HG02623 (cell line): ENCODE measurements around the gene MPP7.
A peak's percentile ranks its signal among the peaks of the same experiment; 100 is the strongest.
"Not testable (repeated sequence)": the region's sequence is repeated elsewhere in the genome, so short reads cannot be mapped to it uniquely, and the experiment has no call there.

Experiments
- ATAC-seq: cut with Tn5 transposase; IDR thresholded peaks from one replicate; pipeline ENCODE4 v1.9.1; 2021; ENCODE audit warnings: moderate library complexity; ENCODE audit not compliant: unreplicated experiment

MPP7 gene

DNA sequence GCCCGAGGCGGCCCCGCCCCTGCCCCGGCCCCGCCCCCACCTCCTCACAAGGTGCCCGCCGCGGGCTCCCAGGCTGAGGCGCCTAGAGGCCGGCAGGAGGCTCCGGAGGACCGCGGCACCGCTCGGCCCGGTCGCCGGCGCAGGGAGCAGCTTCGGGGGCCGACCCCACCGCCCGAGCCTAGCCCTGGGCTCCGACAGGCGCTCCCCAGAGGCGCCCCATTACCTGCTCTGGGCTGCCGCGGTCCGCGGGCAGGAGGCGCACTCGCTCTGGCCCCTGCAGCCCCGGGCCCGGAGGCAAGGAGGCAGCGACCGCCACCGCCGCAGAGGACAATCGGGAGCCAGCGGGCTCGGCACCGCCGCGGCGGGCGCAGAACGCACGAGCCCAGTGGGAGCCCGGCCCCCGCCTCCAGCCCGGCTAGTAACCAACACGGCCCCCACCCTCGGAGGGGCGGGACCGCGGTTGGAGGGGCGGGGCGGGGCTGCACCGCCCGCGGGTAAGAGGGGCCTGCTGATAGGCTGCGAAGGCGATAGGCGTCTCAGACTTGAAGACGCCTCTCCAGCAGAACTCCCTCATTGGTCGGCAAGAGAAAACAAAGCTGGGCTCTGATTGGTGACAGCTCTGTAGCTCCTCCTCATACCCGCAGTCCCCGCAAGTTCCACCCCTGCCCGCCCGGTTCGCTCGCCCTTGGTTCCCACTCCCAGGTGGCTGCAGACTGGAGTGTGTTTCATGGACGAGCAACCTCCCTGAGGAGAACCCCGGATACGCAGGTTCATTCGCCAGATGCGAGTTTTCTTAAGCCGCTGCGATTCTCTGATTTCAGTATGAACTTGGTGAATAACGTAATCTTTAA, at the start of gene MPP7:
Gene MPP7, minus strand, starts transcription at position 427 of the 851 bp plus-strand sequence. CDS start 64,460 bp downstream, outside the sequence.
- peak; percentile 100 for ATAC-seq

DNA sequence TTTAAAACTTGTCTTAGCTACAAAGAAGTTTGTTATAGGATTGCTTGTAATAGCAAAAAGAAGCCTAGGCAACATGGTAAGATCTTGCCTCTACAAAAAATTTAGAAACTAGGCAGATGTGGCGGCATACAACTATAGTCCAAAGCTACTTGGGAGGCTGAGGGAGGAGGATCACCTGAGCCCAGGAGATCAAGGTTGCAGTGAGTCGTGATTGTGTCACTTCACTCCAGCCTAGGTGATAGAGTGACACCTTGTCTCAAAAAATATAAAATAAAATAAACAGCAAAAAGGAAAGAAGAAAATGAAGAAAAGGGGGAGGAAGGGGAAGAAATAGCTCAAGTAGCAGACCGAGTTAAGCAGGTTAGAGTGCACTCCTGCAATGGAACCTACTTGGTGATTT, 47.0 kb upstream of the MPP7 start:
- ATAC-seq = no peak

DNA sequence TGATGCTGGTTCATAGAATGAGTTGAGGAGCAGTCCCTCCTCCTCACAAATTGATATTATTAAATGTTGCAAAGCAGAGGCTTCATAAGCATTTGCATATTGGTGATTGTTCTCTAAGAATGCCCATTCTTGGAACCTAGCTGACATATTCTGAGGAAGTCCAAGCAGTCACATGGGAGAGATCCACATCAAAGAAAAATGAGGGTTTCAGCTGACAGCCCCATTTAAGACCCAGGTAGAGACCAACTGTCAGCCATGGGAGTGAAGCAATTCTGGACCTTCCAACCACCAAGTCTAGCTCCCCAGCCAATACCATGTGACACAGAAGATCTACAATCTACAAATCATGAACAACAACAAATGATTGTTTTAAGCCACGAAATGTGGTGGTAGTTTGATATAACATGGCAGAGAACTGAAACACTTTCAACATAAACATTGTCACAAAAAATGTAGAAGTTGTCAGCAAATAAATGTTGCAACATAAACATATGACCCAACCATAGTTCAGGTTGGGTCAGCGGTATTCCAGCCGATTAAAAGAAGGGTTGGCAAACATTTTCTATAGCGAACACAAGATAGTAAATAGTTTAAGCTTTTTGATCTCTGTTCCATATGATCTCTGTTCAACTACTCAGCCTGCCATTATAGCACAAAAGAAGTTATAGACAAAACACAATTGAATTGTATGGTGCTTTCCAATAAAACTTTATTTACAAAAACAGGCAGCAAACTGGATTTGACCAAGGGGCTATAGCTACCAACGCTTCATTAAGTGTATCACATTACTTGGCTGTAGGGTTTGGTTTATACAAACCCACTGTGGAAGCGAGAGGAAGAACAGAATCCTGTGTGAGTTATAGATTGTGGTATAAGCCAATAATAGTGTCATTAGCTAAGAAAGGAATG, 41.4 kb upstream of the MPP7 start:
- ATAC-seq = no peak

DNA sequence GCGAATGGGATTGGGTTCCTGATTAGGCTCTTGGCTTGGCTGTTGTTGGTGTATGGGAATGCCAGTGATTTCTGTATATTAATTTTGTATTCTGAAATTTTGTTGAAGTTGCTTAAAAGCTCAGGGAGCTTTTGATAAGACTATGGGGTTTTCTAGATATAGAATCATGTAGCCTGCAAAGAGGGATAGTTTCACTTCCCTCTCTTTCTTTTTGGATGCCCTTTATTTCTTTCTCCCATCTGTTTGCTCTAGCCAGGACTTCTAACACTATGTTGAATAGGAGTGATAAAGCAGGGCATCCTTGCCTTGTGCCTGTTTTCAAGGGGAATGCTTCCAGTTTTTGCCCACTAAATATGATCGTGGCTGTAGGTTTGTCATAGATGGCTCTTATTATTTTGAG, 40.4 kb upstream of the MPP7 start:
- no peak for ATAC-seq

DNA sequence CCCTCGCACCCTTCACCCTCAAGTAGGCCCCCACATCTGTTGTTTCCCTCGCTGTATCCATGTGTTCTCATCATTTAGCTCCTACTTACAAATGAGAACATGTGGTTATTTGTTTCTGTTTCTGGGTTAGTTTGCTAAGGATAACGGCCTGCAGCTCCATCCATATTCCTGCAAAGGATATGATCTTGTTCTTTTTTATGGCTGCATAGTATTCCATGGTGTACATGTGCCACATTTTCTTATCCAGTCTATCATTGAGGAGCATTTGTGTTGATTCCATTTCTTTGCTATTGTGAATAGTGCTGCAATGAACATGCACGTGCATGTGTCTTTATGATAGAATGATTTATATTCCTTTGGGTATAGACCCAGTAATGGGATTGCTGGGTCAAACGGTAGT, 38.8 kb upstream of the MPP7 start:
- ATAC-seq = not testable (repeated sequence)

- ATAC-seq = no peak
These were observed 29.9 kb upstream of the MPP7 start for GRCh38 chr10:28332726-28333125.

GRCh38 chr10:28331841-28332240, 29.0 kb upstream of the MPP7 start:
- ATAC-seq = no peak

DNA sequence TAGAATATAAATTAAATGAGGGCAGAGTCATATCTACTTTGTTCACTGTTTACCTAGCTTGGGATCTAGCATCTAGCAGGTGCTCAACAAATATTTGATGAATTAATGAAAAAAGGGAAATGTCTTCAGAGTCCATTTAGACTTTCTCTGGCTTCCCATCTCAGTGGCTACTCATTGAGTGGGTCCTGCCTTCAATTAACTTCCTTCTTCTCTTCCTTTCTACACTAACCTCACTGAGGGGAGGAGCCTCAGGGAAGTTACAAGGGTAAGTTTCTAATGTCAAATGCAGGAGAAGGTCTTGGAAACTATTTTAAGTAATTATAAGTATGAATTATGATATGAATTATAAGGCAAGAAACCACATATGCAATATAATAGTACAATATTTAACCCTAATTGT, 28.2 kb upstream of the MPP7 start:
- no peak for ATAC-seq

- no peak for ATAC-seq
These were observed 25.5 kb upstream of the MPP7 start for GRCh38 chr10:28328346-28328745.

- ATAC-seq = no peak
These were observed 24.6 kb upstream of the MPP7 start for GRCh38 chr10:28327491-28327880.

DNA sequence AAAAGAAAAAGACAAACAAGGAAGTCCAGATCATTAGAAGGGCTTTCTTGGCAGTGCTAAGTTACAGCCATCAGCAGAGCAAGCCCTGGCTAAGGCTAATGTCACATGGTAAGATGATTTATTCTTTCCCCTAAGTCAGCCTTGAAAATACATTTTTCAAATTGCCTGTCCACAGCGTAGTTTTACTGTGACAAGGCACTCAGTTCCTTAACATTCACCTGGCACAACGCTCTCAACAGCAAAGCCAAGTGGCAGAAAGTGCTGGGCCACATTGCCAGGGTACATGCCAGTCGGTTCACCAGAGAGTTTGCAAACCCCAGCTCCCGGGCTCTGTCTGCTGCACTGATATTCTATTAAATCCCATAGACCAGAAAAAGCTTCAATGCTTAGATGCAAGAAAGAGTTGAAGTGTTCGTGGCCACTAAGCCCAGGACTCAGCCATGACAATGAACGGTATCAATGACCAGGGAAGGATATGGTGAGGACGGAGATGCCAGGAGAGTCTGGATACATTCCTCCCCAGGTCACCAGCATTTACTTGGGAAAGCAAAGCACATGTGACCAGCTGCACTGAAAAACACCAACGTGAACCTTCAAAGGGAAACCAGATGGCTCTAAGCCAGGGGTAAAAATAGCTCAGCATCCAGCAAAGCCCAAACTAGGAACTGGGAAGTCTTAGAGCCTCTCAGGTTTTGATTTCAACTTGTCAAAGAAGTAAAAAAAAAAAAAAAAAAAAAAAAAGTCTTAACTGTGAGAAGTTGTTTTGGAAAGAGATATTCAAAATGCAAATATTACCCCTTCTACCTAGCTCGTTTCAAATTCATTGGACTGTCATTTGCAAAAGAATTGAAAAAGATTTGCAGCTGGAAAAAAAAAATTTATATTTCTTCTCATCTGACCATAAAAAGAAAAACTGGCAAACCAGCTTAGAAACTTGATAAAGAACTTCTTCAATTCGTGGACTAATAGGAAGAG, 23.9 kb upstream of the MPP7 start:
- no peak for ATAC-seq

DNA sequence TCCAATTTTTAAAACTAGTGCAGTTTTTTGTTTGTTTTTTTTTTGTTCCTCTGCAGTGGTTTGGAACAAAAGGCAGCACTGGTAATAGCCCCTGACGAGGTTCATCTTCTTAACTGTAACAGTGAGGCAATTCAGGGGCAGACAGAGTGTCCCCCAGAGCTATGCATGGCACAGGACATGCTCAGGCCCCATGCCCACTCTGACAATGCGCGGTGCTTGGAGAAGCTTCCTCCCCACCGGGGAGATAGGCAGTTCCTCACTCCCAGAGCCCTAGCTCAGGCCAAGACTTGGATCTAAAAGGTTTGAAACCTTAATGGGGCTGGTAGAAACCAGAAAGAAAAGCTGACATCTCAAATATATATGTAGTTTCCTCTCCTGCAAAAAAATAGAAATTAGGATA, 17.9 kb upstream of the MPP7 start:
- no peak for ATAC-seq

- ATAC-seq = no peak
These were observed 17.2 kb upstream of the MPP7 start for GRCh38 chr10:28320090-28320489.

GRCh38 chr10:28319061-28319460, 16.2 kb upstream of the MPP7 start:
- ATAC-seq = not testable (repeated sequence)

DNA sequence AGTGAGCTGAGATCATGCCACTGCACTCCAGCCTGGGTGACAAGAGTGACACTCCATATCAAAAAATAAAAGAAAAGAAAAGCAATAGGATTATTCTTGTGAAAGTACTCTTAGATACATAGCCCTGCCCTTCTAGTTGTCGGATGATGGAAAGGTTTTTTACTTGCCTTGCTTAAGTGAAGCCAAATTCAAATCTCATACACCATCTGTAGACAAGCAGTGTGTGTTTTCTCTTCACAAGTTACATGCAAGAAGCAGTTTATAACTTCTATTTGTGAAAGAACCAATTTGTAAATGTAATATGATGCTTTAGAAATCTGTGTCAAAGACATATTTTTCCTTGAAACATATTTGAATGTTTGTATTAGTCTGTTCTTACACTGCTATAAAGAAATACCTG, 15.8 kb upstream of the MPP7 start:
- no peak for ATAC-seq

DNA sequence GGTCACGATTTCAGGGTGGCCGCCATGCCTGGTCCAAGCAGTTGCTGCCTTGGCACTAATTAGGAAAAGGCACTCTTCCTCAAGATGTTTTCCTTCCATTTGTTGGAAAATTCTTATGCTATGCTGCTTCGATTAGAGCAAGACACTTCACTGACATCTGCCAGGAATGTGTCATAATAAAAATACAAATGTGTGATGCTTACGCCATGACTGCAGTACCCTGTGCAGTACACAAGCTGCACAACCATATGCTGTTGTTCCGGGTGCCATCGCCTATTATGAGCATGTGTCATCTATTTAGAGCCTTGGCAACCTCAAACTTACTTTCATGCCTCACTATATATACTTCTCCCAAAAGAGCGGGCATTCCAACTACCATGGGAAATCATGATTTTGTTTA, 14.9 kb upstream of the MPP7 start:
- no peak for ATAC-seq

DNA sequence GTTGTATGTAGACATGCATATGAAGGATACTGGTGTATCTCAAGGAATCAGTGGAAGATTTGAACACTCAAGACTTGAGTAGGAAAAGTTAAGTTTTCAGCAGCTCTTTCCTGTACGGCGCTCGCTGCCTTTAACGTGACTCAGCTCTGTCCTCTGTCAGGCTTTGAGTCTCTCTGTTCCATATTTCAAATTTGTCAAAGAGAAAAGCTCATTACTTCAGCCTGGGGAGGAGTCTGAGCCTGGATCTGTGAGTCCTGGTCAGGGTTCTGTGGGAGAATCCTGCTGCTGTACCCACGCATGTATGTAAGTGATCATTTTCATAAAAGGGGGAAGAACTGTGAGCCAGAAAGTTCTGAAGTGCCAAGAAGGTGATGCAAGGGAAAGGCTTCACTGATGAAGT, 13.8 kb upstream of the MPP7 start:
- ATAC-seq = no peak

DNA sequence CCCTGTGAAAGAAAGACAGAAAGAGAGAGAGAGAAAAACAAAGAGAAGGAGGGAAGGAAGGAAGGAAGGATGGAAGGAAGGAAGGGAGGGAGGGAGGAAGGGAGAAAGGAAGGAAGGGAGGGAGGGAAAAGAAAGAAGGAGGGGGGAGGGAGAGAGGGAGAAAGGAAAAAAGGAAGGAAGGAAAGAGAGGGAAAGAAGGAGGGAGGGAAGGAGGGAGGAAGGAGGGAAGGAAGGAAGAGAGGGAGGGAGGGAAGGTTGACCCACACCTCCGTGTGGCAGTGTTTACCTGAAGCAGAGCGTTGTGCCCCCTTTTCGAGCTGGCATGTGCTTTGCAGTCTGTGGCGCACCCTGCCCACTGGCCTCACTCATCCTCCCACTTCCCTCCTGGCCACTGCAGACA, 12.3 kb upstream of the MPP7 start:
- ATAC-seq = no peak

DNA sequence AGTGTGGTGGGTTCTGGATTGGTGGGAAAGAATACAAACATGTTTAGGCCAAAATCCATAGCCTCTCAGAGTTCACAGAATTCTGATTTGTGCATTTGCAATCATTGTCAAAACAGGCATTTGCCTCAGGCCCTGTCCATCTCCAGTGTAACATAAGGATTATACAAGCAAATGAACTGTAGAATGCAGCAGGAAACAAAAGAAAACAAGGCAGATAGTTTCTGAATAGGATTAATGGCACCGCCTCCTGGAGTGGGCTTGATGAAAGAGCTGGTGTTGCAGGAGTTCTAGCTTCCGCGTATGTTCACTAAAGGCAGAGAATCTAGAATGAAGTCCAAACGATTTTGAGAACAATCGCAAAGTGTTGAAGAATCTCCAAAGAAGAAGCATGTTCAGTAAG, 11.3 kb upstream of the MPP7 start:
- no peak for ATAC-seq

DNA sequence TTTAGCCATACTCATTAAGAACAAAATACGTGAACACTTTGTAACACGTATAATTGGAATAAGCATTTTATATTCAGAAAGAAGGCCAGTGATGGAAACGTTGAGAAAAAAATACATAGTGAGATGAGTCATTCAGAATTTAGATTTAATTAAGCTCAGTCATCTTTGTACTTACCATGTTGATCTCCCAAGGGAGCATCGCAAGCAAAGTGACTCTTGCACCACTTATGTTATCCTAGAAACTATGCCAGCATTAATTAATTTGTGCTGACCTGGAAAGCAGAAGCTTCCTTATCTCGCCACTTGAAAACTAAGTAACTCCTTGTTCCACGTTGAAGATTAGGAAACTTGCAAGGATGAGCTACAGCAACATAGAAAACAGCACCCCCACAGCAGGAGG, 9.7 kb upstream of the MPP7 start:
- no peak for ATAC-seq

- no peak for ATAC-seq
These were observed 8.2 kb upstream of the MPP7 start for GRCh38 chr10:28311104-28311503.
